HepG2 (cell line): ENCODE measurements around the gene KCTD16. TPM values are rescaled to one million over a fixed set of nuclear protein-coding genes. Genes with fewer than 3 reads are reported as not detected.

Experiments used
- ATAC-seq: fragments of 200-7000 bp; cut with Tn5 transposase; 3 replicates; pipeline ENCODE4 v1.9.1; 2020; ENCODE audit warnings: mild to moderate bottlenecking, moderate library complexity
- BruUV-seq: library from RNA; stranded (reverse); fragments of 400-500 nt; replicated peaks from 2 replicates; lab custom pipeline; 2021; lab: Mats Ljungman, UMichigan
- CTCF ChIA-PET: fragments of 300-600 bp; formaldehyde crosslinking; extraction: SDS; loops from one replicate; lab custom pipeline; 2021; ENCODE audit warnings: low total read pairs, inconsistent platforms, low intra/inter-chr PET ratio; lab: Yijun Ruan, JAX
- POLR2A ChIA-PET: fragments of 350-600 bp; sonication (Branson Sonifier 250); formaldehyde crosslinking; loops from one replicate; lab custom pipeline; 2020; ENCODE audit warnings: antibody characterized with exemption, inconsistent platforms; lab: Yijun Ruan, JAX
- DNase-seq: peaks from one replicate; pipeline ENCODE4 v3.0.0-alpha.2; 2015; ENCODE audit warnings: low spot score
- FAIRE-seq: peaks from 3 replicates; lab custom pipeline; 2011; peaks lifted over from hg19 to GRCh38; lab: Jason Lieb, UNC
- H2AFZ ChIP-seq: one replicate; pipeline ENCODE4 v1.6.1; 2011; ENCODE audit warnings: low read length, inconsistent platforms
- H3K27ac ChIP-seq: fragments of 300-600 bp; 3 replicates; pipeline ENCODE4 v1.8.0; 2011; ENCODE audit warnings: mixed run types, mild to moderate bottlenecking, mixed read lengths, low read length, inconsistent platforms; ENCODE audit not compliant: insufficient read depth; ENCODE audit errors: extremely low read length
- H3K27me3 ChIP-seq, 2 experiments: fragments of 200-600 bp in 1 of 2; 2 replicates in 1 of 2; 3 replicates in 1 of 2; pipeline versions ENCODE4 v1.6.0 to v1.8.0; 2011; ENCODE audit warnings: low read length in 2 of 2, mild to moderate bottlenecking in 2 of 2, moderate library complexity in 2 of 2, inconsistent platforms in 1 of 2; ENCODE audit not compliant: insufficient read depth in 2 of 2, control insufficient read depth in 1 of 2
- H3K36me3 ChIP-seq, 2 experiments: fragments of 200-600 bp in 1 of 2; replicated peaks in 1 of 2; 2 replicates in 1 of 2; 3 replicates in 1 of 2; pipeline versions ENCODE4 v1.5.1 to v1.8.0; 2011; ENCODE audit warnings: low read length in 2 of 2, inconsistent platforms in 1 of 2; ENCODE audit not compliant: insufficient read depth in 2 of 2, control insufficient read depth in 1 of 2
- H3K4me1 ChIP-seq: 2 replicates; pipeline ENCODE4 v1.5.1; 2012; ENCODE audit warnings: low read length, inconsistent platforms; ENCODE audit not compliant: insufficient read depth
- H3K4me2 ChIP-seq: 2 replicates; pipeline ENCODE4 v1.6.0; 2011; ENCODE audit warnings: low read depth, low read length, inconsistent platforms
- H3K4me3 ChIP-seq, 3 experiments: fragments of 200-600 bp in 1 of 3; sonication (generic), shearing (Covaris generic) in 1 of 3; replicated peaks in 1 of 3; 2 replicates each; pipeline ENCODE4 v1.5.1; 2011 to 2016; ENCODE audit warnings: low read length in 3 of 3, inconsistent platforms in 2 of 3, low read depth in 2 of 3, mild to moderate bottlenecking in 2 of 3, control low read depth in 1 of 3, mixed read lengths in 1 of 3; ENCODE audit not compliant: insufficient read depth in 1 of 3
- H3K79me2 ChIP-seq: one replicate; pipeline ENCODE4 v1.6.1; 2011; ENCODE audit warnings: low read length, inconsistent platforms; ENCODE audit not compliant: insufficient read depth
- H3K9ac ChIP-seq: 2 replicates; pipeline ENCODE4 v1.6.0; 2011; ENCODE audit warnings: mild to moderate bottlenecking, low read depth, low read length, inconsistent platforms; ENCODE audit not compliant: insufficient read depth
- H3K9me3 ChIP-seq: 2 replicates; pipeline ENCODE4 v1.5.1; 2012; ENCODE audit warnings: mild to moderate bottlenecking, low read length
- H4K20me1 ChIP-seq: 2 replicates; pipeline ENCODE4 v1.6.0; 2011; ENCODE audit warnings: inconsistent platforms, mild to moderate bottlenecking, low read length, moderate library complexity; ENCODE audit not compliant: insufficient read depth
- HOXA7 ChIP-seq: sonication (generic); formaldehyde crosslinking; IDR thresholded peaks from 2 replicates; pipeline ENCODE4 v1.8.1; 2022; ENCODE audit warnings: mild to moderate bottlenecking, missing genetic modification reagents, moderate library complexity
- IKZF1 ChIP-seq: fragments of 450-650 bp; IDR thresholded peaks from 2 replicates; pipeline ENCODE4 v1.7.1; 2016
- IKZF4 ChIP-seq: sonication (generic); formaldehyde crosslinking; IDR thresholded peaks from 2 replicates; pipeline ENCODE4 v1.5.1; 2020; ENCODE audit warnings: borderline replicate concordance, mild to moderate bottlenecking, low read depth, missing genetic modification reagents; ENCODE audit errors: not compliant biosample characterization
- STAT5B ChIP-seq: sonication (generic); formaldehyde crosslinking; IDR thresholded peaks from 2 replicates; pipeline ENCODE4 v1.4.0; 2020; ENCODE audit warnings: missing genetic modification reagents
- ZBTB8A ChIP-seq: sonication (generic); formaldehyde crosslinking; IDR thresholded peaks from 2 replicates; pipeline ENCODE4 v1.4.0; 2020; ENCODE audit warnings: mild to moderate bottlenecking, low read depth, missing genetic modification reagents, borderline replicate concordance
- ZNF143 ChIP-seq: sonication (generic); formaldehyde crosslinking; IDR thresholded peaks from 2 replicates; pipeline ENCODE4 v1.4.0; 2020; ENCODE audit warnings: missing genetic modification reagents
- ZNF484 ChIP-seq: sonication (generic); formaldehyde crosslinking; IDR thresholded peaks from 2 replicates; pipeline ENCODE4 v1.5.1; 2020; ENCODE audit warnings: mild to moderate bottlenecking, low read depth, missing genetic modification reagents, borderline replicate concordance
- ZNF678 ChIP-seq: sonication (generic); formaldehyde crosslinking; IDR thresholded peaks from 2 replicates; pipeline ENCODE4 v1.4.0; 2020; ENCODE audit warnings: mild to moderate bottlenecking, missing genetic modification reagents
- in situ Hi-C: cut with HindIII; loops from 2 replicates; pipeline ENCODE4 v1.10.0; 2017; ENCODE audit warnings: low pct_unique_long_range_greater_than_20kb; ENCODE audit not compliant: extremely low pct_ligation_motif_present
- intact Hi-C: fragments of 100-400 bp; cut with micrococcal nuclease; formaldehyde crosslinking; loops from one replicate; pipeline ENCODE4 v1.10.0; 2022; ENCODE audit not compliant: unreplicated experiment
- polyA plus RNA-seq, 8 experiments: library from polyadenylated mRNA; depleted of rRNA in 3 of 8; stranded (reverse) in 7 of 8; unstranded in 1 of 8; fragments of >200 nt; fragmentation: Illumina TruSeq in 4 of 8; extraction: Trizol in 4 of 8; gene quantifications; 2 replicates each; pipeline versions ENCODE4 v1.2.1 to v1.2.3, GENCODE V29; 2011 to 2016; ENCODE audit warnings: low read depth in 4 of 8, missing spikeins in 1 of 8, mixed read lengths in 1 of 8; ENCODE audit not compliant: insufficient read depth in 1 of 8
- total RNA-seq, 5 experiments: library from RNA; depleted of rRNA; stranded (reverse); fragments of >200 nt; fragmentation: Illumina TruSeq; extraction: Trizol; gene quantifications; 2 replicates each; pipeline ENCODE4 v1.2.3, GENCODE V29; 2016; ENCODE audit warnings: low read depth in 1 of 5
- TF ChIP-seq, protein P1 (sequence below): sonication (generic); formaldehyde crosslinking; IDR thresholded peaks from 2 replicates; pipeline ENCODE4 v1.4.0; 2020; ENCODE audit warnings: mild to moderate bottlenecking, missing genetic modification reagents
- TF ChIP-seq, protein P2 (sequence below): sonication (generic); formaldehyde crosslinking; IDR thresholded peaks from 2 replicates; pipeline ENCODE4 v1.8.0; 2022; ENCODE audit warnings: missing genetic modification reagents, mild to moderate bottlenecking, borderline replicate concordance

KCTD16 gene
- total and polyA plus RNA-seq, 2 of the 13 experiments (the other 11 are each of a cell fraction or from before 2014, with no cell fraction given) = 0.02 to 0.09 TPM

DNA sequence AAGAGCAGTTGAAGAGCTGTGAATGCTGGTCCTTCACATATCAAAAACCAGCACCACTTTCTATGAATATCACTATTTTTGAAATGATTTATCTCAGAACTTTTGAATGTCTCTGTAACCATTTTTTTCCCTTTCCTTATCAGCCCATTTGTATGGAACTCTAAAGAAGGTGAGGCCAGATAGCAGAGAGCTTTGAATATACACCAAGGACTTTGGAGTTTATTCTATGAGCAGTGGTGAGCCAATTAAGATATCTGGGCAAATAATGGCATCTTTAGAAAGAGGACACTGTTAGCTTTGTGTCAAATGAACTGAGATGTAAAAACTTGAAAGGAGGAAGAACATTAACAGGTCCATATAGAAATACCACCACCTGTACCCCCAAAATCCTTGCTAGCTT, 22.0 kb downstream of the KCTD16 start:
- H3K36me3 ChIP-seq = no peaks in the 10 kb centered on the region
- DNase-seq (no peak), ATAC-seq (no peak), FAIRE-seq (no peak)
- H3K4me3 ChIP-seq = no peak overlapping the region
- no peaks in the 10 kb centered on the region for H3K9me3 ChIP-seq
- TF ChIP-seq STAT5B (CRISPR knock-in tag) = no peak
- TF ChIP-seq ZNF484 (CRISPR knock-in tag) = no peak
- TF ChIP-seq IKZF1 = no peak
- no peak for TF ChIP-seq IKZF4 (CRISPR knock-in tag)
- TF ChIP-seq HOXA7 (CRISPR knock-in tag) = no peak
- TF ChIP-seq, protein P1, sequence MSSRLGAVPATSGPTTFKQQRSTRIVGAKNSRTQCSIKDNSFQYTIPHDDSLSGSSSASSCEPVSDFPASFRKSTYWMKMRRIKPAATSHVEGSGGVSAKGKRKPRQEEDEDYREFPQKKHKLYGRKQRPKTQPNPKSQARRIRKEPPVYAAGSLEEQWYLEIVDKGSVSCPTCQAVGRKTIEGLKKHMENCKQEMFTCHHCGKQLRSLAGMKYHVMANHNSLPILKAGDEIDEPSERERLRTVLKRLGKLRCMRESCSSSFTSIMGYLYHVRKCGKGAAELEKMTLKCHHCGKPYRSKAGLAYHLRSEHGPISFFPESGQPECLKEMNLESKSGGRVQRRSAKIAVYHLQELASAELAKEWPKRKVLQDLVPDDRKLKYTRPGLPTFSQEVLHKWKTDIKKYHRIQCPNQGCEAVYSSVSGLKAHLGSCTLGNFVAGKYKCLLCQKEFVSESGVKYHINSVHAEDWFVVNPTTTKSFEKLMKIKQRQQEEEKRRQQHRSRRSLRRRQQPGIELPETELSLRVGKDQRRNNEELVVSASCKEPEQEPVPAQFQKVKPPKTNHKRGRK (CRISPR knock-in tag) = no peak
- no peak for TF ChIP-seq ZBTB8A (CRISPR knock-in tag)
- TF ChIP-seq, protein P2, sequence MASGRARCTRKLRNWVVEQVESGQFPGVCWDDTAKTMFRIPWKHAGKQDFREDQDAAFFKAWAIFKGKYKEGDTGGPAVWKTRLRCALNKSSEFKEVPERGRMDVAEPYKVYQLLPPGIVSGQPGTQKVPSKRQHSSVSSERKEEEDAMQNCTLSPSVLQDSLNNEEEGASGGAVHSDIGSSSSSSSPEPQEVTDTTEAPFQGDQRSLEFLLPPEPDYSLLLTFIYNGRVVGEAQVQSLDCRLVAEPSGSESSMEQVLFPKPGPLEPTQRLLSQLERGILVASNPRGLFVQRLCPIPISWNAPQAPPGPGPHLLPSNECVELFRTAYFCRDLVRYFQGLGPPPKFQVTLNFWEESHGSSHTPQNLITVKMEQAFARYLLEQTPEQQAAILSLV (CRISPR knock-in tag) = no peak
- no peak for TF ChIP-seq ZNF678 (CRISPR knock-in tag)
- no peak for TF ChIP-seq ZNF143 (CRISPR knock-in tag)
- no peaks in the 10 kb centered on the region for H4K20me1 ChIP-seq
- H2AFZ ChIP-seq = no peak overlapping the region
- H3K27me3 ChIP-seq = no peaks in the 10 kb centered on the region
- in situ Hi-C loops (no loop called here), intact Hi-C loops (no loop called here)
- H3K79me2 ChIP-seq = no peaks in the 10 kb centered on the region
- H3K27ac ChIP-seq = no peak overlapping the region
- no peak overlapping the region for H3K9ac ChIP-seq
- CTCF ChIA-PET = no interaction called here
- H3K4me1 ChIP-seq = no peaks in the 10 kb centered on the region
- POLR2A ChIA-PET = no interaction called here
- no TSS peak for BruUV-seq
- no peak overlapping the region for H3K4me2 ChIP-seq
